CD14-positive monocyte (primary cell): ENCODE measurements around the gene PTRHD1. TPM values are rescaled to one million over a fixed set of nuclear protein-coding genes. Genes with fewer than 3 reads are reported as not detected.

Experiments used
- DNase-seq, 3 donors: peaks; one replicate each; pipeline ENCODE4 v3.0.0-alpha.2; 2011 to 2022
- H2AFZ ChIP-seq: 2 replicates; pipeline ENCODE4 v1.6.0; 2012; ENCODE audit warnings: mild to moderate bottlenecking, low read depth, low read length, inconsistent platforms; ENCODE audit not compliant: insufficient read depth, poor library complexity, severe bottlenecking
- H3K27ac ChIP-seq, 2 donors: 1 replicate in 1 of 2; 2 replicates in 1 of 2; pipeline ENCODE4 v1.5.1; 2012 to 2013; ENCODE audit warnings: low read length in 2 of 2, control low read depth in 1 of 2, inconsistent platforms in 1 of 2, low read depth in 1 of 2, mild to moderate bottlenecking in 1 of 2
- H3K27me3 ChIP-seq, 2 donors: one replicate each; pipeline versions ENCODE4 v1.6.0 to v1.6.1; 2011 to 2013; ENCODE audit warnings: low read length in 2 of 2; ENCODE audit not compliant: control insufficient read depth in 2 of 2, insufficient read depth in 2 of 2
- H3K36me3 ChIP-seq, 2 donors: replicated peaks in 1 of 2; 1 replicate in 1 of 2; 2 replicates in 1 of 2; pipeline versions ENCODE4 v1.5.1 to v1.6.1; 2012 to 2013; ENCODE audit warnings: low read length in 2 of 2, control low read depth in 1 of 2, inconsistent platforms in 1 of 2, mild to moderate bottlenecking in 1 of 2; ENCODE audit not compliant: insufficient read depth in 2 of 2, control insufficient read depth in 1 of 2
- H3K4me1 ChIP-seq, 2 donors: 1 replicate in 1 of 2; 2 replicates in 1 of 2; pipeline versions ENCODE4 v1.5.1 to v1.6.1; 2012 to 2013; ENCODE audit warnings: low read length in 2 of 2, control low read depth in 1 of 2, inconsistent platforms in 1 of 2, mild to moderate bottlenecking in 1 of 2, moderate library complexity in 1 of 2; ENCODE audit not compliant: insufficient read depth in 2 of 2, control insufficient read depth in 1 of 2
- H3K4me2 ChIP-seq: replicated peaks from 2 replicates; pipeline ENCODE3; 2012; ENCODE audit warnings: low read length, moderate library complexity, mild to moderate bottlenecking; ENCODE audit not compliant: poor library complexity, severe bottlenecking; ENCODE audit errors: extremely low read depth
- H3K4me3 ChIP-seq, 3 experiments: fragments of 200-600 bp in 1 of 3; sonication (generic) in 1 of 3; replicated peaks in 1 of 3; 1 replicate in 2 of 3; 2 replicates in 1 of 3; pipeline ENCODE4 v1.5.1; 2011 to 2013; ENCODE audit warnings: low read length in 3 of 3, mild to moderate bottlenecking in 3 of 3, control low read depth in 2 of 3, low read depth in 2 of 3, inconsistent platforms in 1 of 3, moderate library complexity in 1 of 3
- H3K79me2 ChIP-seq: 2 replicates; pipeline ENCODE4 v1.6.0; 2012; ENCODE audit warnings: mild to moderate bottlenecking, control low read depth, inconsistent platforms, low read length, moderate library complexity; ENCODE audit not compliant: insufficient read depth
- H3K9ac ChIP-seq: 2 replicates; pipeline ENCODE4 v1.6.0; 2017; ENCODE audit warnings: low read length, mild to moderate bottlenecking; ENCODE audit not compliant: insufficient read depth, poor library complexity, severe bottlenecking
- H3K9me3 ChIP-seq, 2 donors: replicated peaks in 1 of 2; 1 replicate in 1 of 2; 2 replicates in 1 of 2; pipeline versions ENCODE4 v1.5.1 to v1.6.1; 2012 to 2013; ENCODE audit warnings: low read length in 2 of 2, control low read depth in 1 of 2; ENCODE audit not compliant: control insufficient read depth in 1 of 2, insufficient read depth in 1 of 2
- H4K20me1 ChIP-seq: 2 replicates; pipeline ENCODE4 v1.6.0; 2012; ENCODE audit warnings: mild to moderate bottlenecking, low read length, control low read depth, moderate library complexity; ENCODE audit not compliant: insufficient read depth
- H3K27ac Mint-ChIP-seq, 7 donors: one replicate each; pipeline ENCODE4 v1.8.0; 2020; ENCODE audit warnings: mild to moderate bottlenecking in 7 of 7, mixed read lengths in 7 of 7, moderate library complexity in 6 of 7, inconsistent platforms in 2 of 7
- H3K27me3 Mint-ChIP-seq, 3 donors: one replicate each; pipeline ENCODE4 v1.8.0; 2021 to 2022; ENCODE audit warnings: low read depth in 3 of 3, mild to moderate bottlenecking in 3 of 3, mixed read lengths in 3 of 3, moderate library complexity in 3 of 3, inconsistent platforms in 1 of 3
- H3K36me3 Mint-ChIP-seq, 2 donors: one replicate each; pipeline ENCODE4 v1.8.0; 2020; ENCODE audit warnings: mixed read lengths in 2 of 2, inconsistent platforms in 1 of 2, mild to moderate bottlenecking in 1 of 2
- H3K4me1 Mint-ChIP-seq: one replicate; pipeline ENCODE4 v1.8.0; 2020; ENCODE audit warnings: mild to moderate bottlenecking, mixed read lengths
- H3K4me3 Mint-ChIP-seq, 2 donors: one replicate each; pipeline ENCODE4 v1.8.0; 2020; ENCODE audit warnings: mild to moderate bottlenecking in 2 of 2, mixed read lengths in 2 of 2, moderate library complexity in 1 of 2
- H3K9me3 Mint-ChIP-seq, 7 donors: one replicate each; pipeline ENCODE4 v1.8.0; 2020 to 2022; ENCODE audit warnings: mixed read lengths in 7 of 7, mild to moderate bottlenecking in 6 of 7, moderate library complexity in 6 of 7, inconsistent platforms in 2 of 7
- CTCF ChIP-seq: fragments of 200-600 bp; IDR thresholded peaks from one replicate; pipeline ENCODE4 v1.8.0; 2022; ENCODE audit warnings: antibody characterized with exemption, mild to moderate bottlenecking
- WGBS: methylation state at CpG from one replicate; pipeline ENCODE4 v1.1.5; 2013; ENCODE audit warnings: missing lambda C conversion rate; ENCODE audit not compliant: insufficient coverage; 5-methylcytosine and 5-hydroxymethylcytosine counted together
- intact Hi-C, 2 donors: fragments of 100-400 bp; cut with micrococcal nuclease; formaldehyde crosslinking; loops; one replicate each; pipeline versions ENCODE4 v1.15.0 to v1.15.1; 2023
- polyA plus RNA-seq, 3 donors: library from polyadenylated mRNA; depleted of rRNA in 1 of 3; unstranded in 2 of 3; stranded (reverse) in 1 of 3; fragments of 300-500 nt in 2 of 3; fragments of >200 nt in 1 of 3; fragmentation: Illumina TruSeq in 2 of 3; gene quantifications; 1 replicate in 2 of 3; 2 replicates in 1 of 3; pipeline ENCODE4 v1.2.3, GENCODE V29; 2012 to 2021

PTRHD1 gene
- polyA plus RNA-seq, 3 donors = 20.3 to 86.2 (median 78.6) TPM

- WGBS = 98% methylated on average over 39 of the region's 39 CpGs
- peaks cover 31 to 38% of the 10 kb centered on the region in 2 donors for H3K36me3 Mint-ChIP-seq
- intact Hi-C loops = no loop called here
These were observed 49.2 kb upstream of the PTRHD1 start for GRCh38 chr2:24842081-24843050.

More at GRCh38 chr2:24842081-24843050, 49.2 kb upstream of the PTRHD1 start:
- H3K27me3 Mint-ChIP-seq = no peaks in the 10 kb centered on the region
- no peaks in the 10 kb centered on the region for H3K4me1 Mint-ChIP-seq
- no peaks in the 10 kb centered on the region for H3K36me3 ChIP-seq
- peak overlapping the region; percentile 15 for H3K9ac ChIP-seq
- H3K4me3 Mint-ChIP-seq = no peak overlapping the region
- H3K27me3 ChIP-seq = no peaks in the 10 kb centered on the region
- no peaks in the 10 kb centered on the region for H3K79me2 ChIP-seq
- no peak for TF ChIP-seq CTCF
- no peak for DNase-seq
- H3K9me3 ChIP-seq = peaks cover 0 to 13% of the 10 kb centered on the region in 2 donors
- no peaks in the 10 kb centered on the region for H3K4me1 ChIP-seq
- H3K27ac ChIP-seq = no peak overlapping the region
- H3K4me3 ChIP-seq = no peak overlapping the region
- H4K20me1 ChIP-seq = no peaks in the 10 kb centered on the region
- H3K4me2 ChIP-seq = no peak overlapping the region
- H2AFZ ChIP-seq = no peak overlapping the region
- H3K9me3 Mint-ChIP-seq = peaks cover 4 to 15% (median 10%) of the 10 kb centered on the region in 7 donors
- H3K27ac Mint-ChIP-seq = peak overlapping the region in 1 of 7 donors; percentile 63
